A673 (cell line): Measurements from ENCODE around the gene PHYHD1. TPM values are rescaled to one million over a fixed set of nuclear protein-coding genes. Genes with fewer than 3 reads are reported as not detected.

Source experiments
- BruUV-seq: library from RNA; stranded (reverse); fragments of 400-500 nt; replicated peaks from 2 replicates; lab custom pipeline; 2021; lab: Mats Ljungman, UMichigan
- CTCF ChIA-PET: fragments of 300-600 bp; sonication (Branson Sonifier 250); formaldehyde crosslinking; loops from one replicate; lab custom pipeline; 2022; ENCODE audit warnings: antibody characterized with exemption; lab: Charles Lee
- POLR2A ChIA-PET: fragments of 300-600 bp; sonication (Branson Sonifier 250); formaldehyde crosslinking; loops from one replicate; lab custom pipeline; 2022; ENCODE audit warnings: antibody characterized with exemption; ENCODE audit not compliant: low non-redundant PET; lab: Charles Lee
- DNase-seq: peaks from one replicate; pipeline ENCODE4 v3.0.0-alpha.2; 2015; ENCODE audit warnings: low spot score
- H3K27ac ChIP-seq: fragments of 200-600 bp; sonication (generic); 2 replicates; pipeline ENCODE4 v1.5.1; 2016; ENCODE audit warnings: mixed run types, low read depth, mild to moderate bottlenecking, mixed read lengths, antibody characterized with exemption, low read length; ENCODE audit not compliant: poor library complexity, severe bottlenecking
- H3K27me3 ChIP-seq: fragments of 200-600 bp; sonication (generic); replicated peaks from 2 replicates; pipeline ENCODE4 v1.6.1; 2017; ENCODE audit warnings: mixed run types, low read depth, mild to moderate bottlenecking, mixed read lengths, antibody characterized with exemption, low read length; ENCODE audit not compliant: insufficient read depth, poor library complexity
- H3K36me3 ChIP-seq: fragments of 200-600 bp; sonication (generic); 2 replicates; pipeline ENCODE4 v1.6.1; 2016; ENCODE audit warnings: mixed run types, mild to moderate bottlenecking, mixed read lengths, antibody characterized with exemption, low read length; ENCODE audit not compliant: insufficient read depth, poor library complexity, severe bottlenecking
- H3K4me1 ChIP-seq: fragments of 200-600 bp; sonication (generic); 2 replicates; pipeline ENCODE4 v1.6.1; 2017; ENCODE audit warnings: mixed run types, mild to moderate bottlenecking, mixed read lengths, antibody characterized with exemption, low read length; ENCODE audit not compliant: insufficient read depth, poor library complexity, severe bottlenecking
- H3K4me3 ChIP-seq: fragments of 200-600 bp; sonication (generic); 2 replicates; pipeline ENCODE4 v1.5.1; 2016; ENCODE audit warnings: low read depth, mixed run types, mild to moderate bottlenecking, mixed read lengths, low read length; ENCODE audit not compliant: poor library complexity, severe bottlenecking
- H3K9me3 ChIP-seq: fragments of 200-600 bp; sonication (generic); 2 replicates; pipeline ENCODE4 v1.6.1; 2016; ENCODE audit warnings: mixed run types, low read depth, mild to moderate bottlenecking, mixed read lengths, antibody characterized with exemption, low read length; ENCODE audit not compliant: poor library complexity, severe bottlenecking
- CTCF ChIP-seq: fragments of 300-800, 200-600 bp; sonication (generic); conservative IDR thresholded peaks from 2 replicates; pipeline ENCODE4 v1.5.1; 2017; ENCODE audit warnings: low read depth, mild to moderate bottlenecking, antibody characterized with exemption, low read length, moderate library complexity, mixed read lengths
- EZH2 ChIP-seq: fragments of 200-600 bp; sonication (generic); IDR thresholded peaks from 2 replicates; pipeline ENCODE4 v1.6.1; 2017; ENCODE audit warnings: borderline replicate concordance, low read depth, mild to moderate bottlenecking, mixed read lengths, antibody characterized with exemption, low read length; ENCODE audit not compliant: poor library complexity, severe bottlenecking
- intact Hi-C: fragments of 100-400 bp; cut with micrococcal nuclease; formaldehyde crosslinking; loops from one replicate; pipeline ENCODE4 v1.10.0; 2022; ENCODE audit not compliant: unreplicated experiment
- total RNA-seq: library from RNA; stranded (reverse); gene quantifications from 2 replicates; pipeline ENCODE4 v1.2.3, GENCODE V29; 2021

Gene PHYHD1
- total RNA-seq, 1 experiment from 2014 or later: 6.3 TPM

- H3K27ac ChIP-seq: no peak overlapping the region
- H3K36me3 ChIP-seq: no peaks in the 10 kb centered on the region
- no peak overlapping the region for H3K4me3 ChIP-seq
- CTCF ChIA-PET: no interaction called here
- no peaks in the 10 kb centered on the region for H3K4me1 ChIP-seq
- no TSS peak for BruUV-seq
- no peaks in the 10 kb centered on the region for H3K27me3 ChIP-seq
- no peak for DNase-seq
- no peak for TF ChIP-seq EZH2
- POLR2A ChIA-PET: no interaction called here
- intact Hi-C loops: no loop called here
- no peaks in the 10 kb centered on the region for H3K9me3 ChIP-seq
These were observed 25.2 kb upstream of the PHYHD1 start for GRCh38 chr9:128895556-128895955.

- BruUV-seq: no TSS peak
- no peaks in the 10 kb centered on the region for H3K4me1 ChIP-seq
- CTCF ChIA-PET: no interaction called here
- no peaks in the 10 kb centered on the region for H3K9me3 ChIP-seq
- H3K27me3 ChIP-seq: no peaks in the 10 kb centered on the region
- TF ChIP-seq EZH2 (no peak), CTCF (no peak)
- H3K27ac ChIP-seq: no peak overlapping the region
- no peaks in the 10 kb centered on the region for H3K36me3 ChIP-seq
- intact Hi-C loops: no loop called here
- no peak for DNase-seq
- H3K4me3 ChIP-seq: no peak overlapping the region
- POLR2A ChIA-PET: no interaction called here
These were observed 22.4 kb upstream of the PHYHD1 start for GRCh38 chr9:128898382-128898781.

GRCh38 chr9:128898845-128899565, 21.8 kb upstream of the PHYHD1 start:
- TF ChIP-seq EZH2 (no peak), CTCF (no peak)
- Histone ChIP-seq H3K36me3 (no peaks in the 10 kb centered on the region), H3K4me1 (no peaks in the 10 kb centered on the region), H3K9me3 (no peaks in the 10 kb centered on the region), H3K4me3 (no peak overlapping the region), H3K27me3 (no peaks in the 10 kb centered on the region), H3K27ac (peak overlapping the region; percentile 38)
- intact Hi-C loops: no loop called here
- DNase-seq: no peak
- ChIA-PET POLR2A (no interaction called here), CTCF (no interaction called here)
- BruUV-seq: no TSS peak
